HUES48 (cell line): ENCODE measurements around the gene COX15.
"Not testable (repeated sequence)": the region's sequence is repeated elsewhere in the genome, so short reads cannot be mapped to it uniquely, and the experiment has no call there.

Experiments
- H3K27ac ChIP-seq: one replicate; pipeline ENCODE4 v1.7.0; 2013; ENCODE audit warnings: low read depth, low read length, inconsistent platforms
- H3K27me3 ChIP-seq: 2 replicates; pipeline ENCODE4 v1.6.1; 2013; ENCODE audit warnings: mild to moderate bottlenecking, low read length; ENCODE audit not compliant: control insufficient read depth, insufficient read depth
- H3K36me3 ChIP-seq: 2 replicates; pipeline ENCODE4 v1.6.1; 2013; ENCODE audit warnings: low read length; ENCODE audit not compliant: control insufficient read depth, insufficient read depth
- H3K4me1 ChIP-seq: 2 replicates; pipeline ENCODE4 v1.6.1; 2013; ENCODE audit warnings: mild to moderate bottlenecking, low read length; ENCODE audit not compliant: control insufficient read depth, insufficient read depth
- H3K4me3 ChIP-seq: 2 replicates; pipeline ENCODE4 v1.5.1; 2013; ENCODE audit warnings: mild to moderate bottlenecking, low read depth, low read length
- H3K9ac ChIP-seq: 2 replicates; pipeline ENCODE4 v1.6.1; 2013; ENCODE audit warnings: mild to moderate bottlenecking, low read depth, low read length, moderate library complexity
- H3K9me3 ChIP-seq: 2 replicates; pipeline ENCODE4 v1.6.1; 2013; ENCODE audit warnings: low read length; ENCODE audit not compliant: control insufficient read depth, insufficient read depth

The COX15 gene

GRCh38 chr10:99761365-99761764 lies 29.4 kb upstream of the COX15 start:
- Histone ChIP-seq H3K27me3 (no peaks in the 10 kb centered on the region), H3K9me3 (no peaks in the 10 kb centered on the region), H3K36me3 (peaks cover 37% of the 10 kb centered on the region), H3K4me1 (no peaks in the 10 kb centered on the region), H3K4me3 (no peak overlapping the region), H3K27ac (no peak overlapping the region), H3K9ac (no peak overlapping the region)

- Histone ChIP-seq H3K4me3 (no peak overlapping the region), H3K4me1 (no peaks in the 10 kb centered on the region), H3K9me3 (no peaks in the 10 kb centered on the region), H3K9ac (no peak overlapping the region), H3K27me3 (no peaks in the 10 kb centered on the region), H3K27ac (no peak overlapping the region), H3K36me3 (peaks cover 47% of the 10 kb centered on the region)
Measured at GRCh38 chr10:99760321-99760720, 28.4 kb upstream of the COX15 start.

- no peaks in the 10 kb centered on the region for H3K9me3 ChIP-seq
Measured at GRCh38 chr10:99758211-99758891, 26.4 kb upstream of the COX15 start.

GRCh38 chr10:99756159-99756558 lies 24.2 kb upstream of the COX15 start:
- H3K9ac ChIP-seq, result no peak overlapping the region
- peaks cover 87% of the 10 kb centered on the region for H3K36me3 ChIP-seq
- no peak overlapping the region for H3K4me3 ChIP-seq
- no peaks in the 10 kb centered on the region for H3K27me3 ChIP-seq
- H3K9me3 ChIP-seq, result no peaks in the 10 kb centered on the region
- H3K4me1 ChIP-seq, result no peaks in the 10 kb centered on the region
- H3K27ac ChIP-seq, result no peak overlapping the region

More at GRCh38 chr10:99758211-99758891, 26.4 kb upstream of the COX15 start:
- no peaks in the 10 kb centered on the region for H3K27me3 ChIP-seq
- H3K4me1 ChIP-seq, result no peaks in the 10 kb centered on the region
- H3K9ac ChIP-seq, result no peak overlapping the region
- no peak overlapping the region for H3K27ac ChIP-seq
- H3K4me3 ChIP-seq, result no peak overlapping the region
- peaks cover 67% of the 10 kb centered on the region for H3K36me3 ChIP-seq

- H3K4me1 ChIP-seq, result no peaks in the 10 kb centered on the region
- peaks cover 96% of the 10 kb centered on the region for H3K36me3 ChIP-seq
Measured at GRCh38 chr10:99754670-99755069, 22.7 kb upstream of the COX15 start.

GRCh38 chr10:99750641-99751040 lies 18.7 kb upstream of the COX15 start:
- Histone ChIP-seq H3K27me3 (no peaks in the 10 kb centered on the region), H3K27ac (no peak overlapping the region), H3K9ac (no peak overlapping the region), H3K4me1 (no peaks in the 10 kb centered on the region), H3K4me3 (no peak overlapping the region), H3K36me3 (peaks cover 98% of the 10 kb centered on the region), H3K9me3 (no peaks in the 10 kb centered on the region)

More at GRCh38 chr10:99754670-99755069, 22.7 kb upstream of the COX15 start:
- H3K9me3 ChIP-seq, result no peaks in the 10 kb centered on the region
- H3K27ac ChIP-seq, result no peak overlapping the region
- no peak overlapping the region for H3K9ac ChIP-seq
- H3K4me3 ChIP-seq, result no peak overlapping the region
- no peaks in the 10 kb centered on the region for H3K27me3 ChIP-seq

- H3K9ac ChIP-seq, result no peak overlapping the region
- H3K9me3 ChIP-seq, result no peaks in the 10 kb centered on the region
- H3K27ac ChIP-seq, result no peak overlapping the region
- no peak overlapping the region for H3K4me3 ChIP-seq
- H3K4me1 ChIP-seq, result no peaks in the 10 kb centered on the region
- H3K36me3 ChIP-seq, result peaks cover 95% of the 10 kb centered on the region
- no peaks in the 10 kb centered on the region for H3K27me3 ChIP-seq
Measured at GRCh38 chr10:99748823-99749451, 17.0 kb upstream of the COX15 start.

- H3K4me3 ChIP-seq, H3K9me3 ChIP-seq, H3K27me3 ChIP-seq, H3K4me1 ChIP-seq, H3K27ac ChIP-seq, H3K9ac ChIP-seq: not testable (repeated sequence)
- H3K36me3 ChIP-seq, result peaks cover 96% of the 10 kb centered on the region
Measured at GRCh38 chr10:99746166-99746565, 14.2 kb upstream of the COX15 start.

- Histone ChIP-seq H3K4me1 (no peaks in the 10 kb centered on the region), H3K4me3 (no peak overlapping the region), H3K9me3 (peaks cover 6% of the 10 kb centered on the region; the same call in 1 of the 2 replicates), H3K27ac (no peak overlapping the region), H3K36me3 (peaks cover 96% of the 10 kb centered on the region), H3K27me3 (no peaks in the 10 kb centered on the region), H3K9ac (no peak overlapping the region)
Measured at GRCh38 chr10:99743841-99744240, 11.9 kb upstream of the COX15 start.

GRCh38 chr10:99742701-99743100 lies 10.8 kb upstream of the COX15 start:
- H3K9me3 ChIP-seq, result peaks cover 6% of the 10 kb centered on the region; the same call in 1 of the 2 replicates
- no peak overlapping the region for H3K9ac ChIP-seq
- peaks cover 94% of the 10 kb centered on the region for H3K36me3 ChIP-seq
- no peaks in the 10 kb centered on the region for H3K4me1 ChIP-seq
- H3K27me3 ChIP-seq, result no peaks in the 10 kb centered on the region
- no peak overlapping the region for H3K4me3 ChIP-seq
- H3K27ac ChIP-seq, result no peak overlapping the region

GRCh38 chr10:99742254-99742653 lies 10.3 kb upstream of the COX15 start:
- H3K4me1 ChIP-seq, result no peaks in the 10 kb centered on the region
- no peak overlapping the region for H3K9ac ChIP-seq
- peaks cover 94% of the 10 kb centered on the region for H3K36me3 ChIP-seq
- H3K4me3 ChIP-seq, result no peak overlapping the region
- peaks cover 6% of the 10 kb centered on the region; the same call in 1 of the 2 replicates for H3K9me3 ChIP-seq
- no peak overlapping the region for H3K27ac ChIP-seq
- no peaks in the 10 kb centered on the region for H3K27me3 ChIP-seq
